NOMO-1 treated with DMSO at 0.1 percent for 48 hours (cell line): ENCODE results near the gene C1QTNF9.
"Not testable (repeated sequence)": the region's sequence is repeated elsewhere in the genome, so short reads cannot be mapped to it uniquely, and the experiment has no call there.

Experiments used
- DNase-seq: peaks from one replicate; lab custom pipeline; 2025; ENCODE audit not compliant: unreplicated experiment; lab: John Stamatoyannopoulos, UW

Gene C1QTNF9

GRCh38 chr13:24359252-24359651, 49.9 kb downstream of the C1QTNF9 start:
- DNase-seq: not testable (repeated sequence)

GRCh38 chr13:24360106-24360505, 50.7 kb downstream of the C1QTNF9 start:
- DNase-seq: no peak

DNA sequence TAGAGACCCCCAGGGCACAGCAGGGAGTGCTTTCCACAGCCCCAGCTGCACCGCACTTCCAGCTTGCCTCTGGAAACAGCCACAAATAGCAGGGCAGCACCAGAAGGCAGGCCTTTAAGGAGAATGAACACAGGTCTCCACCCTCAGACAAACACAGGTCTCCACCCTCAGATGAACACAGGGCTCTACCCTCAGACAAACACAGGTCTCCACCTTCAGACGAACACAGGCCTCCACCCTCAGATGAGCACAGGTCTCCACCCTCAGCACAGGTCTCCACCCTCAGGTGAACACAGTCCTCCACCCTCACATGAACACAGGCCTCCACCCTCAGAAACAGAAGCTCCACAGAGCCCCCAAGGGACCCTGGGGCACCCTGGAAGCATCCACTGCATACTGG, 51.7 kb downstream of the C1QTNF9 start:
- DNase-seq: no peak

- no peak for DNase-seq
These were observed 52.5 kb downstream of the C1QTNF9 start for GRCh38 chr13:24361852-24362366.

GRCh38 chr13:24362435-24362952, 53.1 kb downstream of the C1QTNF9 start:
- DNase-seq: no peak

- no peak for DNase-seq
These were observed 55.8 kb downstream of the C1QTNF9 start for GRCh38 chr13:24365191-24365590.

DNA sequence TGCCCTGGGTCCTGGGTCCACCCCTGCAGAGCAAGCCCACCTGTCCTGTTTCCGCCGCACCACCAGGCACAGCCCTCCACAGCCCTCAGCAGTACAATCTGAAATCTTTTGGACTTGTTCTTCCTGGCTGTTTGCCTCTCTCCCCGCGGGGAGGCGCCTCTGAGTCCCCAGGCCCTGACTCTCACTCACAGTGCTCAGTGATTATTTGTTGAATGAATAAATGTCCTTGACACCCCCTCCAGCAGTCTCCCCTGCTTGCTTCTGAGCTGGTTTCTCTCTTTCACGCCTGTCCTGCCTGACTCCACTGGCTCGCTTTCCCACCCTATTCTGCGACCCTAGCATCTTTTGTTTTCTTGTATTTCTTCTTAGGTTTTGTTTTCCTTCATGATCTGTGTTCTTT, 56.9 kb downstream of the C1QTNF9 start:
- not testable (repeated sequence) for DNase-seq

- DNase-seq: not testable (repeated sequence)
These were observed 61.9 kb downstream of the C1QTNF9 start for GRCh38 chr13:24371273-24371672.
